ENCODE results near the gene ATP6V1F.

ATP6V1F gene

GRCh38 chr7:128835790-128836641, 26.6 kb upstream of the ATP6V1F start:
- DNase-seq (ENCODE audit: low spot score): peak; percentile 84

- no peak for DNase-seq (ENCODE audit: low spot score)
Observed at GRCh38 chr7:128836729-128837348, 25.8 kb upstream of the ATP6V1F start.

GRCh38 chr7:128837521-128837921, 25.1 kb upstream of the ATP6V1F start:
- no peak for DNase-seq (ENCODE audit: low spot score)

- no peak for DNase-seq (ENCODE audit: low spot score)
Observed at GRCh38 chr7:128838109-128838779, 24.4 kb upstream of the ATP6V1F start.

- DNase-seq (ENCODE audit: low spot score): no peak
Observed at GRCh38 chr7:128838981-128839731, 23.5 kb upstream of the ATP6V1F start.

- DNase-seq (ENCODE audit: low spot score): no peak
Observed at GRCh38 chr7:128839751-128840177, 22.9 kb upstream of the ATP6V1F start.

- no peak for DNase-seq (ENCODE audit: low spot score)
Observed at GRCh38 chr7:128840326-128841170, 22.1 kb upstream of the ATP6V1F start.

GRCh38 chr7:128841171-128841690, 21.4 kb upstream of the ATP6V1F start:
- no peak for DNase-seq (ENCODE audit: low spot score)

GRCh38 chr7:128841921-128842673, 20.6 kb upstream of the ATP6V1F start:
- DNase-seq (ENCODE audit: low spot score): peak; percentile 79

GRCh38 chr7:128842674-128843641, 19.7 kb upstream of the ATP6V1F start:
- DNase-seq (ENCODE audit: low spot score): no peak

- no peak for DNase-seq (ENCODE audit: low spot score)
Observed at GRCh38 chr7:128843938-128844621, 18.6 kb upstream of the ATP6V1F start.

GRCh38 chr7:128844777-128845311, 17.8 kb upstream of the ATP6V1F start:
- no peak for DNase-seq (ENCODE audit: low spot score)

- no peak for DNase-seq (ENCODE audit: low spot score)
Observed at GRCh38 chr7:128845475-128845874, 17.2 kb upstream of the ATP6V1F start.

- DNase-seq (ENCODE audit: low spot score): no peak
Observed at GRCh38 chr7:128845987-128846386, 16.7 kb upstream of the ATP6V1F start.

- DNase-seq (ENCODE audit: low spot score): no peak
Observed at GRCh38 chr7:128846781-128847444, 15.7 kb upstream of the ATP6V1F start.

- no peak for DNase-seq (ENCODE audit: low spot score)
Observed at GRCh38 chr7:128847721-128848211, 14.9 kb upstream of the ATP6V1F start.

All from GM03348 (cell line).